ENCODE data around the gene SP100. TPM values are rescaled to one million over a fixed set of nuclear protein-coding genes. Genes with fewer than 3 reads are reported as not detected.

Gene SP100
- total and polyA plus RNA-seq, 2 of the 13 experiments (the other 11 are each of a cell fraction or from before 2014, with no cell fraction given), result 12.6 to 16.5 TPM

- no peak for TF ChIP-seq FOXP1 (IDR thresholded peaks at IDR 0.05)
- peak; percentile 45 for TF ChIP-seq FOXP1 (CRISPR knock-in tag; IDR thresholded peaks at IDR 0.05)
- peak; percentile 35; the same call in 1 of the 2 replicates for TF ChIP-seq TFE3 (CRISPR knock-in tag; IDR thresholded peaks at IDR 0.05)
- TF ChIP-seq SOX13 (IDR thresholded peaks at IDR 0.05), result no peak
- TF ChIP-seq SOX13 (CRISPR knock-in tag; conservative IDR thresholded peaks at IDR 0.05 in 1 of 2, IDR thresholded peaks at IDR 0.05 in 1 of 2), result peak in 1 of 2 experiments; percentile 29; a peak in 2 of 4 replicates
- no peak for TF ChIP-seq TBL1XR1 (IDR thresholded peaks at IDR 0.05; ENCODE audit: borderline replicate concordance, low read length, partially characterized antibody)
- TF ChIP-seq ZNF691 (CRISPR knock-in tag; IDR thresholded peaks at IDR 0.05; ENCODE audit: borderline replicate concordance, low read depth), result no peak
- TF ChIP-seq SRSF1 (optimal IDR thresholded peaks at IDR 0.05; ENCODE audit: low read depth, low read length), result no peak
- no peak for TF ChIP-seq ZNF678 (CRISPR knock-in tag; IDR thresholded peaks at IDR 0.05)
- TF ChIP-seq CENPX (CRISPR knock-in tag; IDR thresholded peaks at IDR 0.05), result no peak
- no peak for TF ChIP-seq PBX3 (CRISPR knock-in tag; IDR thresholded peaks at IDR 0.05; ENCODE audit: borderline replicate concordance)
- TF ChIP-seq NCOA2 (CRISPR knock-in tag; IDR thresholded peaks at IDR 0.05), result peak; percentile 29; the same call in 1 of the 2 replicates
- peak; percentile 57; the same call in 1 of the 2 replicates for TF ChIP-seq ARNTL (CRISPR knock-in tag; IDR thresholded peaks at IDR 0.05)
- no peak for TF ChIP-seq ZNF318 (CRISPR knock-in tag; IDR thresholded peaks at IDR 0.05)
- no peak for TF ChIP-seq ZNF503 (CRISPR knock-in tag; IDR thresholded peaks at IDR 0.05)
- 0 out of 2 replicates have a peak, but pooled peaks have one; percentile 10 for TF ChIP-seq ZNF263 (CRISPR knock-in tag; IDR thresholded peaks at IDR 0.05)
Observed at GRCh38 chr2:230416061-230416721, at the start of gene SP100 (continued).

Measured in HepG2 (cell line).